A673 (cell line): ENCODE results near the gene COG2.

Experiments
- EZH2 ChIP-seq: fragments of 200-600 bp; sonication (generic); IDR thresholded peaks from 2 replicates; pipeline ENCODE4 v1.6.1; 2017; ENCODE audit warnings: borderline replicate concordance, low read depth, mild to moderate bottlenecking, mixed read lengths, antibody characterized with exemption, low read length; ENCODE audit not compliant: poor library complexity, severe bottlenecking
- TF ChIP-seq, protein P1 (sequence below): fragments of 300-800, 200-600 bp; sonication (generic); conservative IDR thresholded peaks from 2 replicates; pipeline ENCODE4 v1.5.1; 2017; ENCODE audit warnings: low read depth, mild to moderate bottlenecking, antibody characterized with exemption, low read length, moderate library complexity, mixed read lengths

DNA sequence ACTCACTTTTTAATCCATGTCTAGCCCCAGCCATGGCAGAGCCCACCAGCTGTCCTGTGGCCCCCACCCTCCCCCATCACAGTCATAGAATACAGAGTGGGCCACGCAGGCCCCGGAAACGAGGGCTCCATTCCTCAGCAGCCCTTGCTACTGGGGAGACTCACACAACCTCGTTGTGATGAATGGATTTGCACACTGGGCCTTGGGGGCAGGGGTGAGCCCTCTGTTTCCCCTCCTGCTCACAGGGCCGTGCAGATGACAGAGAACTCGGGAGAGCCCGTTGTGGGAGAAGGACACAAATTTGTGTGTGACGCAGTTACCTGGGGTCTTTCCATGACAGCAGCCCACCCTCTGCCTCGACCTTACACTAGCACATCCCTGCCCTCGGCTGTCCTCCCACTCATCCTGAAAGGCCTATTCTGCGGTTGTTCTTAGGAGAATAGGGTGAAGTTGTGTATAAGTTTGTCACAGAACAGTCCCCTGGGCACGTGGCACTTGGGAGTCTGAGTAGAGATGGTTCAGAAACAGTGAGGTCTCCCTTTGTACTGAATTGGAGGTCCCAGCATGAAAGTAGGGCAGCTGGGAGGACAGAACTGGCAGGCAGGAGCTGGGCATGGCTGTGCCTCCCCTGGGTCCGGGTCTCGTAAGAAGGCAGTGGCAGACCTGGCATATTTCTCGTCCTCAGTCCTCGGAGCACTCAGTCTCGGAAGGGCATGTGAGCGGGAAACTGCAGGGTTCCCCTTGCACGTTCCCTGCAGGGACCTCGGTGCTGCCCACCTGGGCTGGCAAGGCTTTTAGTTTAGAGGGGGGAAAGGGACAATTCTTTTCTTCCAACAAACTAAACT is 64.8 kb downstream of the COG2 start:
- TF ChIP-seq, protein P1, sequence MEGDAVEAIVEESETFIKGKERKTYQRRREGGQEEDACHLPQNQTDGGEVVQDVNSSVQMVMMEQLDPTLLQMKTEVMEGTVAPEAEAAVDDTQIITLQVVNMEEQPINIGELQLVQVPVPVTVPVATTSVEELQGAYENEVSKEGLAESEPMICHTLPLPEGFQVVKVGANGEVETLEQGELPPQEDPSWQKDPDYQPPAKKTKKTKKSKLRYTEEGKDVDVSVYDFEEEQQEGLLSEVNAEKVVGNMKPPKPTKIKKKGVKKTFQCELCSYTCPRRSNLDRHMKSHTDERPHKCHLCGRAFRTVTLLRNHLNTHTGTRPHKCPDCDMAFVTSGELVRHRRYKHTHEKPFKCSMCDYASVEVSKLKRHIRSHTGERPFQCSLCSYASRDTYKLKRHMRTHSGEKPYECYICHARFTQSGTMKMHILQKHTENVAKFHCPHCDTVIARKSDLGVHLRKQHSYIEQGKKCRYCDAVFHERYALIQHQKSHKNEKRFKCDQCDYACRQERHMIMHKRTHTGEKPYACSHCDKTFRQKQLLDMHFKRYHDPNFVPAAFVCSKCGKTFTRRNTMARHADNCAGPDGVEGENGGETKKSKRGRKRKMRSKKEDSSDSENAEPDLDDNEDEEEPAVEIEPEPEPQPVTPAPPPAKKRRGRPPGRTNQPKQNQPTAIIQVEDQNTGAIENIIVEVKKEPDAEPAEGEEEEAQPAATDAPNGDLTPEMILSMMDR, result no peak
- no peak for TF ChIP-seq EZH2
